Endothelial cell of umbilical vein (primary cell): ENCODE results near the gene NAALADL1. TPM values are rescaled to one million over a fixed set of nuclear protein-coding genes. Genes with fewer than 3 reads are reported as not detected.
A peak's percentile ranks its signal among the peaks of the same experiment; 100 is the strongest.

Source experiments
- BruUV-seq: library from RNA; stranded (reverse); fragments of 400-500 nt; replicated peaks from 2 replicates; lab custom pipeline; 2021; lab: Mats Ljungman, UMichigan
- CTCF ChIA-PET: fragments of 300-600, 350-600 bp; sonication (Branson Sonifier 250); formaldehyde crosslinking; loops from one replicate; lab custom pipeline; 2021; ENCODE audit warnings: antibody characterized with exemption, inconsistent platforms; lab: Charles Lee
- POLR2A ChIA-PET: fragments of 300-600, 350-600 bp; sonication (Branson Sonifier 250); formaldehyde crosslinking; loops from one replicate; lab custom pipeline; 2021; ENCODE audit warnings: antibody characterized with exemption, inconsistent platforms; lab: Charles Lee
- DNase-seq: peaks from one replicate; pipeline ENCODE4 v3.0.0-alpha.2; 2011; ENCODE audit warnings: low read depth, low spot score
- FAIRE-seq: peaks from 2 replicates; lab custom pipeline; 2011; peaks lifted over from hg19 to GRCh38; lab: Jason Lieb, UNC
- H2AFZ ChIP-seq: 2 replicates; pipeline ENCODE4 v1.6.0; 2012; ENCODE audit warnings: low read depth, low read length, control low read depth, inconsistent platforms
- H3K27ac ChIP-seq: 2 replicates; pipeline ENCODE4 v1.5.1; 2011; ENCODE audit warnings: low read depth, mild to moderate bottlenecking, control low read depth, low read length, moderate library complexity; ENCODE audit not compliant: insufficient read depth
- H3K27me3 ChIP-seq, 2 experiments: 2 replicates each; pipeline versions ENCODE4 v1.6.0 to v1.6.1; 2011; ENCODE audit warnings: low read length in 2 of 2, mixed read lengths in 1 of 2; ENCODE audit not compliant: control insufficient read depth in 2 of 2, insufficient read depth in 2 of 2
- H3K36me3 ChIP-seq, 2 experiments: 2 replicates in 1 of 2; 3 replicates in 1 of 2; pipeline ENCODE4 v1.5.1; 2011; ENCODE audit warnings: low read length in 2 of 2, mild to moderate bottlenecking in 1 of 2, moderate library complexity in 1 of 2; ENCODE audit not compliant: control insufficient read depth in 2 of 2, insufficient read depth in 2 of 2; ENCODE audit errors: extremely low read depth in 1 of 2
- H3K4me1 ChIP-seq: 3 replicates; pipeline ENCODE4 v1.5.1; 2011; ENCODE audit warnings: mild to moderate bottlenecking, low read length; ENCODE audit not compliant: control insufficient read depth, insufficient read depth; ENCODE audit errors: extremely low read depth
- H3K4me2 ChIP-seq: 2 replicates; pipeline ENCODE4 v1.6.1; 2011; ENCODE audit warnings: low read length, control low read depth, mixed read lengths; ENCODE audit not compliant: insufficient read depth
- H3K4me3 ChIP-seq, 3 experiments: fragments of 200-600 bp in 1 of 3; sonication (generic), shearing (Covaris generic) in 1 of 3; replicated peaks in 1 of 3; 2 replicates each; pipeline ENCODE4 v1.5.1; 2011 to 2016; ENCODE audit warnings: control low read depth in 3 of 3, low read length in 3 of 3, mild to moderate bottlenecking in 2 of 3, inconsistent platforms in 1 of 3, low read depth in 1 of 3, moderate library complexity in 1 of 3; ENCODE audit not compliant: insufficient read depth in 1 of 3
- H3K79me2 ChIP-seq: 2 replicates; pipeline ENCODE4 v1.6.0; 2012; ENCODE audit warnings: low read length, inconsistent platforms; ENCODE audit not compliant: control insufficient read depth, insufficient read depth
- H3K9ac ChIP-seq: replicated peaks from 2 replicates; pipeline ENCODE3; 2011; ENCODE audit warnings: low read length, control low read depth; ENCODE audit not compliant: insufficient read depth; ENCODE audit errors: extremely low read depth
- H3K9me1 ChIP-seq: replicated peaks from 3 replicates; pipeline ENCODE4 v1.6.0; 2011; ENCODE audit warnings: mild to moderate bottlenecking, low read length; ENCODE audit not compliant: control insufficient read depth, insufficient read depth; ENCODE audit errors: extremely low read depth
- H3K9me3 ChIP-seq: replicated peaks from 2 replicates; pipeline ENCODE4 v1.5.1; 2012; ENCODE audit warnings: low read length, inconsistent platforms; ENCODE audit not compliant: control insufficient read depth, insufficient read depth
- H4K20me1 ChIP-seq: replicated peaks from 2 replicates; pipeline ENCODE3; 2011; ENCODE audit warnings: mild to moderate bottlenecking, low read length; ENCODE audit not compliant: control insufficient read depth, insufficient read depth; ENCODE audit errors: extremely low read depth
- CTCF ChIP-seq, 2 donors: IDR thresholded peaks; 1 replicate in 1 of 2; 2 replicates in 1 of 2; pipeline ENCODE4 v1.5.1; 2011; ENCODE audit warnings: low read length in 2 of 2, mild to moderate bottlenecking in 2 of 2, moderate library complexity in 2 of 2, control low read depth in 1 of 2, inconsistent platforms in 1 of 2, low read depth in 1 of 2; ENCODE audit not compliant: insufficient read depth in 1 of 2; ENCODE audit errors: extremely low read depth in 1 of 2
- JUN ChIP-seq: IDR thresholded peaks from 2 replicates; pipeline ENCODE4 v1.6.1; 2011; ENCODE audit warnings: borderline replicate concordance, low read depth; ENCODE audit not compliant: insufficient read length, insufficient read depth
- MAX ChIP-seq: IDR thresholded peaks from 2 replicates; pipeline ENCODE4 v1.6.1; 2011; ENCODE audit not compliant: insufficient read depth, insufficient read length
- POLR2AphosphoS5 ChIP-seq: IDR thresholded peaks from 2 replicates; pipeline ENCODE4 v1.6.1; 2012; ENCODE audit warnings: low read depth, mild to moderate bottlenecking, control low read depth, low read length, moderate library complexity; ENCODE audit not compliant: insufficient read depth
- dilution Hi-C: fragments of 300-500 bp; cut with MboI; formaldehyde crosslinking; loops from one replicate; pipeline ENCODE4 v1.15.0; 2019; ENCODE audit warnings: low sequenced_read_pairs; ENCODE audit not compliant: extremely low pct_ligation_motif_present
- intact Hi-C: fragments of 100-400 bp; cut with micrococcal nuclease; formaldehyde crosslinking; loops from one replicate; pipeline ENCODE4 v1.10.0; 2022
- polyA plus RNA-seq, 4 experiments: library from polyadenylated mRNA; depleted of rRNA in 3 of 4; stranded (reverse) in 3 of 4; unstranded in 1 of 4; fragments of >200 nt; gene quantifications; 2 replicates each; pipeline versions ENCODE4 v1.2.1 to v1.2.3, GENCODE V29; 2011 to 2012; ENCODE audit warnings: missing spikeins in 1 of 4
- total RNA-seq: library from RNA; stranded (reverse); gene quantifications from 2 replicates; pipeline ENCODE4 v1.2.3, GENCODE V29; 2021

The NAALADL1 gene
- total and polyA plus RNA-seq, 2 donors (not counting 3 experiments of a cell fraction or from before 2014, with no cell fraction given) = 6.8 to 13.9 TPM

GRCh38 chr11:65083834-65084597, 25.7 kb upstream of the NAALADL1 start, which contains the start of the genes CDCA5 and ZFPL1:
TSS of gene CDCA5 (minus strand) at chr11:65084040. CDS start at chr11:65083978, 62 bp downstream.
TSS of gene ZFPL1 (plus strand) at chr11:65084222. CDS start at chr11:65084699, 477 bp downstream.
- peak within 1 kb of the TSS; percentile 96 for H3K9ac ChIP-seq
- H3K4me2 ChIP-seq = peak within 1 kb of the TSS; percentile 84
- intact Hi-C loops = loop anchor here (1.0 to 2.0 kb wide), 3 partner anchors 12 to 33 kb away; partner anchors contain the start of genes TM7SF2, VPS51 and ZNHIT2
- H2AFZ ChIP-seq = peak within 1 kb of the TSS; percentile 62
- dilution Hi-C loops = no loop called here
- ChIA-PET POLR2A (no interaction called here), CTCF (no interaction called here)
- H3K4me3 ChIP-seq = peak within 1 kb of the TSS; percentile 58 to 92 (median 83)
- H3K27me3 ChIP-seq = no peaks in the 10 kb centered on the region
- H3K79me2 ChIP-seq = peaks cover 34% of the 10 kb centered on the region
- peaks cover 17% of the 10 kb centered on the region for H3K4me1 ChIP-seq
- peak; percentile 97 for FAIRE-seq
- peaks cover 8 to 22% of the 10 kb centered on the region in 2 experiments for H3K36me3 ChIP-seq
- H3K9me1 ChIP-seq = no peaks in the 10 kb centered on the region
- H4K20me1 ChIP-seq = no peaks in the 10 kb centered on the region
- H3K27ac ChIP-seq = peak within 1 kb of the TSS; percentile 61
- TF ChIP-seq POLR2AphosphoS5 (peak; percentile 89), CTCF (IDR thresholded peaks at IDR 0.05; ENCODE audit: extremely low read depth in 1 of 2, insufficient read depth in 1 of 2, low read depth in 1 of 2, low read length in 2 of 2) (no peak), MAX (peak; percentile 45), JUN (peak; percentile 19)
- no TSS peak for BruUV-seq
- DNase-seq = peak; percentile 96
- no peaks in the 10 kb centered on the region for H3K9me3 ChIP-seq
